Measurements from ENCODE around the gene NEDD4L. TPM values are rescaled to one million over a fixed set of nuclear protein-coding genes. Genes with fewer than 3 reads are reported as not detected.

The NEDD4L gene
- total RNA-seq, 1 donor from 2014 or later = 93.9 TPM

DNA sequence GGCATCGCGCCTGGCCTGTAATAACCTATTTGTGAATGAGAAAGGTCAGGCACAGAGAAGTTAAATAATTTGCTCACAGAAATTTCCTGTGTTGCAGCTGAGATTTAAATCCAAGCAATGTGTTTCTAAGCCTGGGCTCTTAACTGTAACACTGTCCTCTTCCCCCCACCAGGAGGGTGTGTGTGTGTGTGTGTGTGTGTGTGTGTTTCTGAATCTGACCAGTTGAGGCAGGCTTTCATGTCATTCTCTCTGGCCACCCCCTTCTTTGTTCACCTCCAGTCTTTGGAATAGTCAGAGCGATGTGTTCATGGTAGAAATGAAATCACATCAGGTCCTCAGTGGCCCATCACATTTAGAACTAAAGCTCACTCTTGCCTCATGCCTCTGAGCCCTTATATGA is 81.2 kb downstream of the NEDD4L start:
- DNase-seq (ENCODE audit: low read depth) (no peak), FAIRE-seq (no peak)
- no peak for TF ChIP-seq EZH2 (IDR thresholded peaks at IDR 0.05; ENCODE audit: insufficient read depth, low read length)
- TF ChIP-seq, protein P1, sequence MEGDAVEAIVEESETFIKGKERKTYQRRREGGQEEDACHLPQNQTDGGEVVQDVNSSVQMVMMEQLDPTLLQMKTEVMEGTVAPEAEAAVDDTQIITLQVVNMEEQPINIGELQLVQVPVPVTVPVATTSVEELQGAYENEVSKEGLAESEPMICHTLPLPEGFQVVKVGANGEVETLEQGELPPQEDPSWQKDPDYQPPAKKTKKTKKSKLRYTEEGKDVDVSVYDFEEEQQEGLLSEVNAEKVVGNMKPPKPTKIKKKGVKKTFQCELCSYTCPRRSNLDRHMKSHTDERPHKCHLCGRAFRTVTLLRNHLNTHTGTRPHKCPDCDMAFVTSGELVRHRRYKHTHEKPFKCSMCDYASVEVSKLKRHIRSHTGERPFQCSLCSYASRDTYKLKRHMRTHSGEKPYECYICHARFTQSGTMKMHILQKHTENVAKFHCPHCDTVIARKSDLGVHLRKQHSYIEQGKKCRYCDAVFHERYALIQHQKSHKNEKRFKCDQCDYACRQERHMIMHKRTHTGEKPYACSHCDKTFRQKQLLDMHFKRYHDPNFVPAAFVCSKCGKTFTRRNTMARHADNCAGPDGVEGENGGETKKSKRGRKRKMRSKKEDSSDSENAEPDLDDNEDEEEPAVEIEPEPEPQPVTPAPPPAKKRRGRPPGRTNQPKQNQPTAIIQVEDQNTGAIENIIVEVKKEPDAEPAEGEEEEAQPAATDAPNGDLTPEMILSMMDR (IDR thresholded peaks at IDR 0.05; ENCODE audit: insufficient read depth, low read depth, low read length) = no peak
- no peaks in the 10 kb centered on the region for H3K27me3 ChIP-seq (ENCODE audit: insufficient read depth, low read length)
- Mint-ChIP-seq H3K9me3 (ENCODE audit: unreplicated experiment) (no peaks in the 10 kb centered on the region), H3K27me3 (ENCODE audit: low read depth, unreplicated experiment) (no peaks in the 10 kb centered on the region), H3K36me3 (ENCODE audit: low read depth, unreplicated experiment) (no peaks in the 10 kb centered on the region), H3K27ac (ENCODE audit: unreplicated experiment) (no peak overlapping the region), H3K4me3 (ENCODE audit: unreplicated experiment) (no peak overlapping the region), H3K4me1 (ENCODE audit: low read depth, unreplicated experiment) (peaks cover 5% of the 10 kb centered on the region)
- no peaks in the 10 kb centered on the region for H3K36me3 ChIP-seq (ENCODE audit: insufficient read depth, low read length)
- H3K9me3 ChIP-seq (ENCODE audit: insufficient read depth, low read depth, low read length) = no peaks in the 10 kb centered on the region
- H3K4me2 ChIP-seq (ENCODE audit: low read length) = no peak overlapping the region
- H2AFZ ChIP-seq (ENCODE audit: low read depth, low read length) = no peak overlapping the region
- H4K20me1 ChIP-seq (ENCODE audit: insufficient read depth, low read length) = no peaks in the 10 kb centered on the region
- no peaks in the 10 kb centered on the region for H3K79me2 ChIP-seq (ENCODE audit: insufficient read depth, low read length)
- no peaks in the 10 kb centered on the region for H3K4me1 ChIP-seq (ENCODE audit: insufficient read depth, low read length)
- H3K9ac ChIP-seq (ENCODE audit: low read length) = no peak overlapping the region
- no peak overlapping the region for H3K27ac ChIP-seq (ENCODE audit: low read depth, low read length)
- H3K4me3 ChIP-seq (ENCODE audit: insufficient read depth, low read depth, low read length) = no peak overlapping the region

DNA sequence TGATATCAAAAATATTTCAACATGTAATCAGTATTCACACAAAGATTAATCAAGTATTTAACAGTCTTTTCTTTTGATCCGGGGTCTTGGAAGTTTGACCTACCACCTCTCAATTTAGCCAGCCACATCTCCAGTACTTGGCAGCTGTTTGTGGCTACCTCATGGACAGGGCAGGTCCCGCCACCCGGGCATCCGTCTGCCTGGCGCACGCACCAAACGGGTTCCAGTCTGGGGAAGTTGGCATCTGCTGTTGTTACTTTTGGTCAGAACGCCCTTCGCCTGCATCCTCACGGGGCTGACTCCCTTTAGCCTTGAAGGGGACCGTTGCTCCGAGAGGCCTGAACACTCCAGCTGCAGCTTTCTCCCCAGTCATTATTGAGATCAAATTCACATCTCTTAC is 81.7 kb downstream of the NEDD4L start:
- Histone ChIP-seq H3K9me3 (ENCODE audit: insufficient read depth, low read depth, low read length) (no peaks in the 10 kb centered on the region), H3K4me1 (ENCODE audit: insufficient read depth, low read length) (no peaks in the 10 kb centered on the region), H3K27ac (ENCODE audit: low read depth, low read length) (no peak overlapping the region), H3K9ac (ENCODE audit: low read length) (no peak overlapping the region), H3K79me2 (ENCODE audit: insufficient read depth, low read length) (no peaks in the 10 kb centered on the region), H4K20me1 (ENCODE audit: insufficient read depth, low read length) (no peaks in the 10 kb centered on the region), H3K36me3 (ENCODE audit: insufficient read depth, low read length) (no peaks in the 10 kb centered on the region), H2AFZ (ENCODE audit: low read depth, low read length) (no peak overlapping the region), H3K4me2 (ENCODE audit: low read length) (no peak overlapping the region), H3K27me3 (ENCODE audit: insufficient read depth, low read length) (no peaks in the 10 kb centered on the region), H3K4me3 (ENCODE audit: insufficient read depth, low read depth, low read length) (no peak overlapping the region)
- no peak for DNase-seq (ENCODE audit: low read depth)
- Mint-ChIP-seq H3K4me3 (ENCODE audit: unreplicated experiment) (no peak overlapping the region), H3K27ac (ENCODE audit: unreplicated experiment) (no peak overlapping the region), H3K4me1 (ENCODE audit: low read depth, unreplicated experiment) (peaks cover 5% of the 10 kb centered on the region), H3K9me3 (ENCODE audit: unreplicated experiment) (no peaks in the 10 kb centered on the region), H3K36me3 (ENCODE audit: low read depth, unreplicated experiment) (no peaks in the 10 kb centered on the region), H3K27me3 (ENCODE audit: low read depth, unreplicated experiment) (no peaks in the 10 kb centered on the region)
- TF ChIP-seq, protein P1 (IDR thresholded peaks at IDR 0.05; ENCODE audit: insufficient read depth, low read depth, low read length) = no peak
- no peak for TF ChIP-seq EZH2 (IDR thresholded peaks at IDR 0.05; ENCODE audit: insufficient read depth, low read length)
- FAIRE-seq = no peak

DNA sequence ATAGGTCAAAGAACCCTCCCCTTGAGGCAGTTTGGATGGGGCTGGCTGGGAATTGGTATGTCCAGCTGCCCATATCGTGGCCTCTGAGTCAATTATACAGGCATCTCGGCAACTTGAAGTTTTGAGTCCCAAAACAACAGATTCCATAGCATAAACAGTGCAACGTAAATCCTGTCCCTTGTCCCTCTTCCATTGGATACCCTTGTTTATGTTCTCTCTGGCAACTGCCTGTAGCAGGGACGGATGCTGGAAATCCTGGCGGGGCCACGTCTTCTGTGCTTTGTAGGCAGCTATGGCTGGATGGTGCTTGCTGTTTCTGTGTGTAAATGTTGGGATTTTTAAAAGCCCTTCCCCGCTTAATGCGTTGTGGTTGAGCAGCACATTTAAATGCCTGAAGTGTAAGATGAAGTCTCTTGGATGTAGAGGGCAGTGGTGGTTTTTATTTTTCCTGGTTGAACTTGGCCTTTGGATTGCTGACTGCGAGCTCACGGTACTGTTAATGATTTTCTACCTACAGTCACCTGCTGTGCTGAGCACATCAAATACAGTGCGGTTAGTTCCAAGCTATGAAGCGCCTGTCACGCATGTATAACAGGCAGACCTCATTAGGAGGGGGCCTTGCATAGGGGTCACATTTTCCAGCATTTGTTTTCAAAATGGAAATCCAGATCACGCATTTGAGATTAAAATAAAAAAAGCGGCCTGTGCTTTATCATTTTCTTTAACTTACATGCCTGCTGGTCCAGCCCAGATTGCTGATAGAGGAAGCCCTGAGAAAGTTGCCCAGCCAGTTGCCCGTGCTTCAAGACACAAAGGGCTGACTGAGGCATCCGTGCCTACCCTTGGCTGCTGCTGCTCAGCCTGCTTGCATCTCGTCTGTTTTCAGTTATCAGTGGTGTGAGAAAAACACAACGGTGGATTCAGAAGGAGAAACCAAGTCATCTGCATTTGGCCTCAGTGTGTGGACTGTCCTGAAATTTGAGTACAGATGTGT is 84.7 kb downstream of the NEDD4L start:
- H2AFZ ChIP-seq (ENCODE audit: low read depth, low read length) = no peak overlapping the region
- TF ChIP-seq EZH2 (IDR thresholded peaks at IDR 0.05; ENCODE audit: insufficient read depth, low read length) = no peak
- TF ChIP-seq, protein P1 (IDR thresholded peaks at IDR 0.05; ENCODE audit: insufficient read depth, low read depth, low read length) = no peak
- no peak for FAIRE-seq
- no peaks in the 10 kb centered on the region for H3K4me1 ChIP-seq (ENCODE audit: insufficient read depth, low read length)
- no peaks in the 10 kb centered on the region for H3K79me2 ChIP-seq (ENCODE audit: insufficient read depth, low read length)
- H3K27ac ChIP-seq (ENCODE audit: low read depth, low read length) = no peak overlapping the region
- H3K4me3 Mint-ChIP-seq (ENCODE audit: unreplicated experiment) = no peak overlapping the region
- no peaks in the 10 kb centered on the region for H3K36me3 Mint-ChIP-seq (ENCODE audit: low read depth, unreplicated experiment)
- no peaks in the 10 kb centered on the region for H3K27me3 ChIP-seq (ENCODE audit: insufficient read depth, low read length)
- peaks cover 7% of the 10 kb centered on the region for H3K4me1 Mint-ChIP-seq (ENCODE audit: low read depth, unreplicated experiment)
- H3K27ac Mint-ChIP-seq (ENCODE audit: unreplicated experiment) = no peak overlapping the region
- no peak overlapping the region for H3K4me3 ChIP-seq (ENCODE audit: insufficient read depth, low read depth, low read length)
- H3K9me3 Mint-ChIP-seq (ENCODE audit: unreplicated experiment) = no peaks in the 10 kb centered on the region
- no peaks in the 10 kb centered on the region for H3K27me3 Mint-ChIP-seq (ENCODE audit: low read depth, unreplicated experiment)
- no peaks in the 10 kb centered on the region for H4K20me1 ChIP-seq (ENCODE audit: insufficient read depth, low read length)
- H3K4me2 ChIP-seq (ENCODE audit: low read length) = no peak overlapping the region
- H3K9ac ChIP-seq (ENCODE audit: low read length) = no peak overlapping the region
- no peak for DNase-seq (ENCODE audit: low read depth)
- H3K9me3 ChIP-seq (ENCODE audit: insufficient read depth, low read depth, low read length) = no peaks in the 10 kb centered on the region
- no peaks in the 10 kb centered on the region for H3K36me3 ChIP-seq (ENCODE audit: insufficient read depth, low read length)
